Mammary epithelial cell (primary cell): ENCODE data around the gene DGCR8.

Source experiments
- EZH2 ChIP-seq: IDR thresholded peaks from 2 replicates; pipeline ENCODE4 v1.6.1; 2012; ENCODE audit warnings: low read length, inconsistent platforms, borderline replicate concordance
- TF ChIP-seq, protein P1 (sequence below), 2 donors: IDR thresholded peaks in 1 of 2; conservative IDR thresholded peaks in 1 of 2; 2 replicates each; pipeline ENCODE4 v1.5.1; 2011 to 2012; ENCODE audit warnings: inconsistent platforms in 2 of 2, low read length in 2 of 2, mild to moderate bottlenecking in 2 of 2, control low read depth in 1 of 2, low read depth in 1 of 2; ENCODE audit not compliant: insufficient read depth in 1 of 2; ENCODE audit errors: extremely low read depth in 1 of 2

DNA sequence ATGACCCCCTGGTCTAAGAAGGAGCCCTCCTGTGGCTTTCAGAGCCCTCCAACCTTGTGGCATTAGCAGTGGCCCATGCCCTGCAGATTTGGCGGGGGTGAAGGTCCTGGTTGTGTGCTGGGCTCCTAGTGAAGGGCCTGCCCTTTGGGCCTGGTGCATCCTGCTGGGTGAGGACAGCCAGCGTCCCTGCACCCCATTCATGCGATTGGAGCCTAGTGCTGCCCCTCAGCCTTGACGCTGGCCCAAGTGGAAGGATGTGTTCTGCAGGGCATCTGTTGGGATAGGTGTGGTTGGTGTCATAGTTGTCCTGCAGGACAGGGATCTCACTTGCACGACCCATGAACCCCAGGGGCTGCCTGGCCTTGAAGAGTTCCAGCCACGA is 28.1 kb upstream of the DGCR8 start:
- TF ChIP-seq, protein P1, sequence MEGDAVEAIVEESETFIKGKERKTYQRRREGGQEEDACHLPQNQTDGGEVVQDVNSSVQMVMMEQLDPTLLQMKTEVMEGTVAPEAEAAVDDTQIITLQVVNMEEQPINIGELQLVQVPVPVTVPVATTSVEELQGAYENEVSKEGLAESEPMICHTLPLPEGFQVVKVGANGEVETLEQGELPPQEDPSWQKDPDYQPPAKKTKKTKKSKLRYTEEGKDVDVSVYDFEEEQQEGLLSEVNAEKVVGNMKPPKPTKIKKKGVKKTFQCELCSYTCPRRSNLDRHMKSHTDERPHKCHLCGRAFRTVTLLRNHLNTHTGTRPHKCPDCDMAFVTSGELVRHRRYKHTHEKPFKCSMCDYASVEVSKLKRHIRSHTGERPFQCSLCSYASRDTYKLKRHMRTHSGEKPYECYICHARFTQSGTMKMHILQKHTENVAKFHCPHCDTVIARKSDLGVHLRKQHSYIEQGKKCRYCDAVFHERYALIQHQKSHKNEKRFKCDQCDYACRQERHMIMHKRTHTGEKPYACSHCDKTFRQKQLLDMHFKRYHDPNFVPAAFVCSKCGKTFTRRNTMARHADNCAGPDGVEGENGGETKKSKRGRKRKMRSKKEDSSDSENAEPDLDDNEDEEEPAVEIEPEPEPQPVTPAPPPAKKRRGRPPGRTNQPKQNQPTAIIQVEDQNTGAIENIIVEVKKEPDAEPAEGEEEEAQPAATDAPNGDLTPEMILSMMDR (conservative IDR thresholded peaks at IDR 0.05 in 1 of 2, IDR thresholded peaks at IDR 0.05 in 1 of 2; ENCODE audit: extremely low read depth in 1 of 2, insufficient read depth in 1 of 2, low read depth in 1 of 2, low read length in 2 of 2) = no peak
- no peak for TF ChIP-seq EZH2
